Activated naive CD8-positive, alpha-beta T cell treated with anti-CD3 and anti-CD28 coated beads, Interleukin-2, amount 10 ng/mL, durations not matched to agents 7 days and 5 days (primary cell): ENCODE measurements around the gene SNX14. TPM values are rescaled to one million over a fixed set of nuclear protein-coding genes. Genes with fewer than 3 reads are reported as not detected.
"Not testable (repeated sequence)": the region's sequence is repeated elsewhere in the genome, so short reads cannot be mapped to it uniquely, and the experiment has no call there.

Experiments used
- ATAC-seq: fragments of 150-1000 bp; cut with Tn5 transposase; one replicate; pipeline ENCODE4 v1.10.0; 2021; ENCODE audit warnings: low read depth, moderate library complexity
- POLR2A ChIA-PET: fragments of 350-600 bp; sonication (Branson Sonifier 250); formaldehyde crosslinking; loops from one replicate; lab custom pipeline; 2021; ENCODE audit warnings: antibody characterized with exemption; lab: Charles Lee
- DNase-seq: peaks from one replicate; pipeline ENCODE4 v3.0.0; 2021
- H3K27ac Mint-ChIP-seq: one replicate; pipeline ENCODE4 v1.8.0; 2022; ENCODE audit warnings: mild to moderate bottlenecking, mixed read lengths
- H3K27me3 Mint-ChIP-seq: one replicate; pipeline ENCODE4 v1.8.0; 2022; ENCODE audit warnings: mild to moderate bottlenecking, moderate library complexity, mixed read lengths
- H3K36me3 Mint-ChIP-seq: one replicate; pipeline ENCODE4 v1.8.0; 2021; ENCODE audit warnings: mild to moderate bottlenecking, mixed read lengths
- H3K4me1 Mint-ChIP-seq: one replicate; pipeline ENCODE4 v1.8.0; 2021; ENCODE audit warnings: mixed read lengths
- H3K4me3 Mint-ChIP-seq: one replicate; pipeline ENCODE4 v1.8.0; 2022; ENCODE audit warnings: mild to moderate bottlenecking, moderate library complexity, mixed read lengths
- H3K9me3 Mint-ChIP-seq: one replicate; pipeline ENCODE4 v1.8.0; 2021; ENCODE audit warnings: mixed read lengths
- total RNA-seq, 2 experiments: library from RNA; stranded (reverse); gene quantifications; one replicate each; pipeline ENCODE4 v1.2.3, GENCODE V29; 2021

SNX14 gene
- total RNA-seq, 2 experiments from 2014 or later, result 55.6 to 67.5 TPM

GRCh38 chr6:85614780-85615179 lies 21.1 kb upstream of the SNX14 start:
- Mint-ChIP-seq H3K9me3 (no peaks in the 10 kb centered on the region), H3K4me1 (peaks cover 16% of the 10 kb centered on the region), H3K4me3 (no peak overlapping the region), H3K27me3 (no peaks in the 10 kb centered on the region), H3K36me3 (peaks cover 42% of the 10 kb centered on the region), H3K27ac (peak overlapping the region; percentile 26)
- ATAC-seq, result peak; percentile 33
- POLR2A ChIA-PET, result no interaction called here
- DNase-seq, result no peak

GRCh38 chr6:85612690-85613474 lies 19.2 kb upstream of the SNX14 start:
- H3K4me3 Mint-ChIP-seq, result no peak overlapping the region
- H3K27me3 Mint-ChIP-seq, result no peaks in the 10 kb centered on the region
- ATAC-seq (peak; percentile 36), DNase-seq (no peak)
- no peak overlapping the region for H3K27ac Mint-ChIP-seq
- H3K36me3 Mint-ChIP-seq, result peaks cover 39% of the 10 kb centered on the region
- peaks cover 14% of the 10 kb centered on the region for H3K4me1 Mint-ChIP-seq
- POLR2A ChIA-PET, result interaction anchor here (0.9 kb wide), 1 partner anchor 30 kb away, joined by 3 read pairs; the partner anchor contains the start of gene SYNCRIP
- no peaks in the 10 kb centered on the region for H3K9me3 Mint-ChIP-seq

- Mint-ChIP-seq H3K36me3 (peaks cover 40% of the 10 kb centered on the region), H3K9me3 (no peaks in the 10 kb centered on the region), H3K4me1 (peaks cover 12% of the 10 kb centered on the region), H3K27me3 (no peaks in the 10 kb centered on the region), H3K27ac (no peak overlapping the region), H3K4me3 (no peak overlapping the region)
- ATAC-seq (no peak), DNase-seq (no peak)
- POLR2A ChIA-PET, result interaction anchor here (1.0 to 1.5 kb wide), 2 partner anchors 32 to 68 kb away, joined by 4 read pairs; partner anchors contain the start of gene SYNCRIP
These were observed 16.7 kb upstream of the SNX14 start for GRCh38 chr6:85610182-85610895.

GRCh38 chr6:85602100-85602499 lies 8.4 kb upstream of the SNX14 start:
- Mint-ChIP-seq H3K9me3 (no peaks in the 10 kb centered on the region), H3K4me3 (no peak overlapping the region), H3K27ac (no peak overlapping the region), H3K27me3 (no peaks in the 10 kb centered on the region), H3K36me3 (peaks cover 23% of the 10 kb centered on the region), H3K4me1 (peaks cover 6% of the 10 kb centered on the region)
- DNase-seq (no peak), ATAC-seq (no peak)
- POLR2A ChIA-PET, result interaction anchor here (1.4 kb wide), 1 partner anchor 76 kb away, joined by 10 read pairs; no protein-coding TSS in a partner anchor

GRCh38 chr6:85600713-85601313 lies 7.2 kb upstream of the SNX14 start:
- DNase-seq (no peak), ATAC-seq (no peak)
- Mint-ChIP-seq H3K27ac (peak overlapping the region; percentile 28), H3K4me3 (no peak overlapping the region), H3K27me3 (no peaks in the 10 kb centered on the region), H3K4me1 (peaks cover 6% of the 10 kb centered on the region), H3K9me3 (no peaks in the 10 kb centered on the region), H3K36me3 (peaks cover 20% of the 10 kb centered on the region)
- POLR2A ChIA-PET, result no interaction called here

GRCh38 chr6:85594197-85594930 lies 706 bp upstream of the SNX14 start:
- no peak for ATAC-seq
- Mint-ChIP-seq H3K27ac (peak overlapping the region; percentile 96), H3K4me3 (peak overlapping the region; percentile 95), H3K4me1 (peaks cover 25% of the 10 kb centered on the region), H3K27me3 (peaks cover 2% of the 10 kb centered on the region), H3K36me3 (peaks cover 28% of the 10 kb centered on the region), H3K9me3 (peaks cover 12% of the 10 kb centered on the region)
- POLR2A ChIA-PET, result interaction anchor here (0.7 to 2.9 kb wide), 9 partner anchors 13 to 145 kb away, joined by 3 to 66 read pairs (median 7); partner anchors contain the start of genes NT5E and SYNCRIP
- DNase-seq, result no peak

- ATAC-seq (no peak), DNase-seq (no peak)
- peak overlapping the region; percentile 95 for H3K4me3 Mint-ChIP-seq
- peaks cover 14% of the 10 kb centered on the region for H3K9me3 Mint-ChIP-seq
- peaks cover 40% of the 10 kb centered on the region for H3K36me3 Mint-ChIP-seq
- peak overlapping the region; percentile 96 for H3K27ac Mint-ChIP-seq
- POLR2A ChIA-PET, result interaction anchor here (0.8 to 2.9 kb wide), 3 partner anchors 50 to 86 kb away, joined by 3 to 66 read pairs (median 64); partner anchors contain the start of gene SYNCRIP
- peaks cover 2% of the 10 kb centered on the region for H3K27me3 Mint-ChIP-seq
- H3K4me1 Mint-ChIP-seq, result peaks cover 25% of the 10 kb centered on the region
These were observed 1.6 kb downstream of the SNX14 start for GRCh38 chr6:85592033-85592432.

- H3K27me3 Mint-ChIP-seq, result peaks cover 2% of the 10 kb centered on the region
- peaks cover 25% of the 10 kb centered on the region for H3K4me1 Mint-ChIP-seq
- peaks cover 14% of the 10 kb centered on the region for H3K9me3 Mint-ChIP-seq
- peaks cover 44% of the 10 kb centered on the region for H3K36me3 Mint-ChIP-seq
- no peak overlapping the region for H3K27ac Mint-ChIP-seq
- peak overlapping the region; percentile 28 for H3K4me3 Mint-ChIP-seq
- ATAC-seq (no peak), DNase-seq (no peak)
- POLR2A ChIA-PET, result interaction anchor here (0.8 to 1.2 kb wide), 2 partner anchors 52 to 102 kb away, joined by 3 read pairs; partner anchors contain the start of gene SYNCRIP
These were observed 2.5 kb downstream of the SNX14 start for GRCh38 chr6:85591207-85591606.

- POLR2A ChIA-PET, result no interaction called here
- DNase-seq (no peak), ATAC-seq (no peak)
- Mint-ChIP-seq H3K27ac (no peak overlapping the region), H3K36me3 (peaks cover 80% of the 10 kb centered on the region), H3K9me3 (peaks cover 41% of the 10 kb centered on the region), H3K4me3 (no peak overlapping the region), H3K27me3 (peaks cover 2% of the 10 kb centered on the region), H3K4me1 (peaks cover 13% of the 10 kb centered on the region)
These were observed 7.9 kb downstream of the SNX14 start for GRCh38 chr6:85585741-85586140.

- H3K9me3 Mint-ChIP-seq, result peaks cover 29% of the 10 kb centered on the region
- H3K27ac Mint-ChIP-seq, ATAC-seq, H3K4me3 Mint-ChIP-seq, POLR2A ChIA-PET, DNase-seq, H3K27me3 Mint-ChIP-seq: not testable (repeated sequence)
- H3K36me3 Mint-ChIP-seq, result peaks cover 59% of the 10 kb centered on the region
- peaks cover 11% of the 10 kb centered on the region for H3K4me1 Mint-ChIP-seq
These were observed 10.8 kb downstream of the SNX14 start for GRCh38 chr6:85582832-85583231.

- H3K4me1 Mint-ChIP-seq, result peaks cover 11% of the 10 kb centered on the region
- H3K27ac Mint-ChIP-seq, result no peak overlapping the region
- DNase-seq, result no peak
- peaks cover 29% of the 10 kb centered on the region for H3K9me3 Mint-ChIP-seq
- ATAC-seq, result no peak
- POLR2A ChIA-PET, result interaction anchor here (1.3 kb wide), 1 partner anchor 12 kb away, joined by 3 read pairs; no protein-coding TSS in a partner anchor
- peaks cover 56% of the 10 kb centered on the region for H3K36me3 Mint-ChIP-seq
- peaks cover 2% of the 10 kb centered on the region for H3K27me3 Mint-ChIP-seq
- H3K4me3 Mint-ChIP-seq, result no peak overlapping the region
These were observed 12.1 kb downstream of the SNX14 start for GRCh38 chr6:85581572-85581971.

GRCh38 chr6:85580878-85581267 lies 12.8 kb downstream of the SNX14 start:
- H3K4me1 Mint-ChIP-seq, result peaks cover 9% of the 10 kb centered on the region
- peaks cover 52% of the 10 kb centered on the region for H3K36me3 Mint-ChIP-seq
- H3K27me3 Mint-ChIP-seq, result peaks cover 2% of the 10 kb centered on the region
- no peak overlapping the region for H3K4me3 Mint-ChIP-seq
- POLR2A ChIA-PET, result interaction anchor here (1.3 kb wide), 1 partner anchor 12 kb away, joined by 3 read pairs; no protein-coding TSS in a partner anchor
- H3K9me3 Mint-ChIP-seq, result peaks cover 28% of the 10 kb centered on the region
- DNase-seq, result no peak
- H3K27ac Mint-ChIP-seq, result no peak overlapping the region
- no peak for ATAC-seq
